Measurements from ENCODE around the gene TDP1. TPM values are rescaled to one million over a fixed set of nuclear protein-coding genes. Genes with fewer than 3 reads are reported as not detected.
"Not testable (repeated sequence)": the region's sequence is repeated elsewhere in the genome, so short reads cannot be mapped to it uniquely, and the experiment has no call there.

Gene TDP1
- total and polyA plus RNA-seq, 7 experiments from 2014 or later, result 39.0 to 69.2 (median 62.3) TPM

- Histone ChIP-seq H3K9me3 (ENCODE audit: control insufficient read depth in 2 of 3, low read length in 3 of 3) (no peaks in the 10 kb centered on the region), H3K4me3 (ENCODE audit: low read length) (no peak overlapping the region), H3K36me3 (ENCODE audit: control insufficient read depth in 2 of 3, insufficient read depth in 3 of 3, low read length in 3 of 3) (peaks cover 0 to 72% (median 5%) of the 10 kb centered on the region in 3 experiments), H3K27ac (ENCODE audit: low read depth, low read length) (no peak overlapping the region), H3K27me3 (ENCODE audit: control insufficient read depth in 2 of 2, insufficient read depth in 2 of 2, low read length in 2 of 2) (no peaks in the 10 kb centered on the region), H3K4me1 (ENCODE audit: control insufficient read depth in 2 of 2, insufficient read depth in 2 of 2, low read length in 2 of 2) (no peaks in the 10 kb centered on the region)
- ATAC-seq (no peak), DNase-seq (no peak)
- Mint-ChIP-seq H3K27me3 (no peaks in the 10 kb centered on the region), H3K4me1 (peaks cover 0 to 4% (median 0%) of the 10 kb centered on the region in 7 donors), H3K4me3 (no peak overlapping the region), H3K27ac (peak overlapping the region in 2 of 9 donors; percentile 9 to 28), H3K36me3 (peaks cover 25 to 72% (median 58%) of the 10 kb centered on the region in 5 donors), H3K9me3 (peaks cover 0 to 3% (median 0%) of the 10 kb centered on the region in 11 donors)
- ChIA-PET POLR2A (no interaction called here), CTCF (no interaction called here)
- intact Hi-C loops (cut with micrococcal nuclease), result no loop called here
These were observed 69.2 kb downstream of the TDP1 start for GRCh38 chr14:90024910-90025309.

GRCh38 chr14:90026608-90027007, 70.9 kb downstream of the TDP1 start:
- peaks cover 23 to 73% (median 59%) of the 10 kb centered on the region in 5 donors for H3K36me3 Mint-ChIP-seq
- DNase-seq; POLR2A ChIA-PET; H3K27ac Mint-ChIP-seq; H3K27me3 Mint-ChIP-seq; H3K4me1 Mint-ChIP-seq; H3K9me3 ChIP-seq (ENCODE audit: control insufficient read depth in 2 of 3, low read length in 3 of 3); H3K9me3 Mint-ChIP-seq; H3K27ac ChIP-seq (ENCODE audit: low read depth, low read length); H3K4me1 ChIP-seq (ENCODE audit: control insufficient read depth in 2 of 2, insufficient read depth in 2 of 2, low read length in 2 of 2); H3K4me3 Mint-ChIP-seq; H3K27me3 ChIP-seq (ENCODE audit: control insufficient read depth in 2 of 2, insufficient read depth in 2 of 2, low read length in 2 of 2); CTCF ChIA-PET; ATAC-seq; H3K4me3 ChIP-seq (ENCODE audit: low read length); intact Hi-C loops (cut with micrococcal nuclease): not testable (repeated sequence)
- H3K36me3 ChIP-seq (ENCODE audit: control insufficient read depth in 2 of 3, insufficient read depth in 3 of 3, low read length in 3 of 3), result peaks cover 0 to 66% (median 5%) of the 10 kb centered on the region in 3 experiments

GRCh38 chr14:90027842-90028241, 72.1 kb downstream of the TDP1 start:
- H3K27me3 ChIP-seq (ENCODE audit: control insufficient read depth in 2 of 2, insufficient read depth in 2 of 2, low read length in 2 of 2), result no peaks in the 10 kb centered on the region
- H3K4me1 ChIP-seq (ENCODE audit: control insufficient read depth in 2 of 2, insufficient read depth in 2 of 2, low read length in 2 of 2), result no peaks in the 10 kb centered on the region
- no peak overlapping the region for H3K27ac Mint-ChIP-seq
- no peak overlapping the region for H3K27ac ChIP-seq (ENCODE audit: low read depth, low read length)
- intact Hi-C loops (cut with micrococcal nuclease), result no loop called here
- H3K4me3 ChIP-seq (ENCODE audit: low read length), result no peak overlapping the region
- peaks cover 0 to 64% (median 5%) of the 10 kb centered on the region in 3 experiments for H3K36me3 ChIP-seq (ENCODE audit: control insufficient read depth in 2 of 3, insufficient read depth in 3 of 3, low read length in 3 of 3)
- ATAC-seq (no peak), DNase-seq (no peak)
- POLR2A ChIA-PET, result no interaction called here
- H3K9me3 ChIP-seq (ENCODE audit: control insufficient read depth in 2 of 3, low read length in 3 of 3), result no peaks in the 10 kb centered on the region
- H3K36me3 Mint-ChIP-seq, result peaks cover 28 to 73% (median 59%) of the 10 kb centered on the region in 5 donors
- CTCF ChIA-PET, result no interaction called here
- no peaks in the 10 kb centered on the region for H3K27me3 Mint-ChIP-seq
- peaks cover 0 to 3% (median 0%) of the 10 kb centered on the region in 11 donors for H3K9me3 Mint-ChIP-seq
- peaks cover 0 to 2% (median 0%) of the 10 kb centered on the region in 7 donors for H3K4me1 Mint-ChIP-seq
- H3K4me3 Mint-ChIP-seq, result no peak overlapping the region

GRCh38 chr14:90034156-90034555, 78.4 kb downstream of the TDP1 start:
- Mint-ChIP-seq H3K27ac (peak overlapping the region in 1 of 9 donors; percentile 38), H3K36me3 (peaks cover 23 to 71% (median 51%) of the 10 kb centered on the region in 5 donors), H3K9me3 (no peaks in the 10 kb centered on the region), H3K27me3 (no peaks in the 10 kb centered on the region), H3K4me3 (no peak overlapping the region), H3K4me1 (peaks cover 0 to 4% (median 0%) of the 10 kb centered on the region in 7 donors)
- POLR2A ChIA-PET, result no interaction called here
- CTCF ChIA-PET, result interaction anchor here (0.7 kb wide), 1 partner anchor 1842 kb away, joined by 3 read pairs; no protein-coding TSS in a partner anchor
- Histone ChIP-seq H3K9me3 (ENCODE audit: control insufficient read depth in 2 of 3, low read length in 3 of 3) (no peaks in the 10 kb centered on the region), H3K36me3 (ENCODE audit: control insufficient read depth in 2 of 3, insufficient read depth in 3 of 3, low read length in 3 of 3) (peaks cover 2 to 41% (median 5%) of the 10 kb centered on the region in 3 experiments), H3K4me3 (ENCODE audit: low read length) (no peak overlapping the region), H3K4me1 (ENCODE audit: control insufficient read depth in 2 of 2, insufficient read depth in 2 of 2, low read length in 2 of 2) (no peaks in the 10 kb centered on the region), H3K27ac (ENCODE audit: low read depth, low read length) (no peak overlapping the region), H3K27me3 (ENCODE audit: control insufficient read depth in 2 of 2, insufficient read depth in 2 of 2, low read length in 2 of 2) (no peaks in the 10 kb centered on the region)
- intact Hi-C loops (cut with micrococcal nuclease), result no loop called here
- DNase-seq, result no peak
- ATAC-seq, result no peak

DNA sequence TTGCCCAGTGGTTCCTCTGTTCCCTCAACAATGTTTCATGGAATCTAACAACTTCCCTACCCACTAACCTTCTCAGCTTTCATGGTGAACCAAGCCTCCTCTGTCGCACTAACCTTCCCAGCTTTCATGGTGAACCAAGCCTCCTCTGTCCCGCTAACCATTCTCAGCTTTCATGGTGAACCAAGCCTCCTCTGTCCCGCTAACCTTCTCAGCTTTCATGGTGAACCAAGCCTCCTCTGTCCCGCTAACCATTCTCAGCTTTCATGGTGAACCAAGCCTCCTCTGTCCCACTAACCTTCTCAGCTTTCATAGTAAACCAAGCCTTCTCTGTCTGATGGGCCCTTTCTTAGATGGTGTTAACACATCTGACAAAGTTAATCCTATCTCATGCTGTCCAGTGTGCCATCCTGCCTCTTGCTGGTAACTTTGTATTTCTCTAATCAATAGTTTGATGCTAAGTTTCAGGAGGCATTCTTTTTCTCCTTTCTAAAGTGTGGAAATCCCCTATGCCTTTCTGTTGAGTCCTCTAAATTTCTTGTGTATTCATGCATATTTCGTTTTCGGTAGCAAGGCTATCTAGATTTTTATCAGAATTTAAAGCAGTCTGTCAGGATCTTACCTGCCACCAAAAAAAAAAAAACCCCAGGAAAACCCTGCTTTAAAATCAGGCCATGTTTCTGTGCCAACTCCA, 79.3 kb downstream of the TDP1 start:
- peaks cover 23 to 79% (median 53%) of the 10 kb centered on the region in 5 donors for H3K36me3 Mint-ChIP-seq
- ChIA-PET POLR2A (interaction anchor here (0.7 kb wide), 1 partner anchor 28 kb away, joined by 3 read pairs; no protein-coding TSS in a partner anchor), CTCF (interaction anchor here (0.7 kb wide), 1 partner anchor 1841 kb away, joined by 3 read pairs; no protein-coding TSS in a partner anchor)
- peak overlapping the region in 1 of 9 donors; percentile 65 for H3K27ac Mint-ChIP-seq
- Histone ChIP-seq H3K4me1 (ENCODE audit: control insufficient read depth in 2 of 2, insufficient read depth in 2 of 2, low read length in 2 of 2) (no peaks in the 10 kb centered on the region), H3K27ac (ENCODE audit: low read depth, low read length) (no peak overlapping the region), H3K27me3 (ENCODE audit: control insufficient read depth in 2 of 2, insufficient read depth in 2 of 2, low read length in 2 of 2) (no peaks in the 10 kb centered on the region), H3K9me3 (ENCODE audit: control insufficient read depth in 2 of 3, low read length in 3 of 3) (no peaks in the 10 kb centered on the region), H3K4me3 (ENCODE audit: low read length) (no peak overlapping the region), H3K36me3 (ENCODE audit: control insufficient read depth in 2 of 3, insufficient read depth in 3 of 3, low read length in 3 of 3) (peaks cover 5 to 47% (median 9%) of the 10 kb centered on the region in 3 experiments)
- no peak for ATAC-seq
- DNase-seq, result no peak
- no peaks in the 10 kb centered on the region for H3K27me3 Mint-ChIP-seq
- H3K4me3 Mint-ChIP-seq, result no peak overlapping the region
- intact Hi-C loops (cut with micrococcal nuclease), result no loop called here
- peaks cover 0 to 4% (median 0%) of the 10 kb centered on the region in 7 donors for H3K4me1 Mint-ChIP-seq
- no peaks in the 10 kb centered on the region for H3K9me3 Mint-ChIP-seq

- no peak overlapping the region for H3K27ac ChIP-seq (ENCODE audit: low read depth, low read length)
- POLR2A ChIA-PET, result no interaction called here
- H3K4me3 ChIP-seq (ENCODE audit: low read length), result no peak overlapping the region
- Mint-ChIP-seq H3K4me3 (no peak overlapping the region), H3K27ac (peak overlapping the region in 1 of 9 donors; percentile 22), H3K27me3 (no peaks in the 10 kb centered on the region), H3K36me3 (peaks cover 16 to 78% (median 48%) of the 10 kb centered on the region in 5 donors), H3K4me1 (peaks cover 0 to 4% (median 0%) of the 10 kb centered on the region in 7 donors), H3K9me3 (no peaks in the 10 kb centered on the region)
- DNase-seq (no peak), ATAC-seq (no peak)
- H3K4me1 ChIP-seq (ENCODE audit: control insufficient read depth in 2 of 2, insufficient read depth in 2 of 2, low read length in 2 of 2), result no peaks in the 10 kb centered on the region
- intact Hi-C loops (cut with micrococcal nuclease), result no loop called here
- CTCF ChIA-PET, result no interaction called here
- no peaks in the 10 kb centered on the region for H3K27me3 ChIP-seq (ENCODE audit: control insufficient read depth in 2 of 2, insufficient read depth in 2 of 2, low read length in 2 of 2)
- no peaks in the 10 kb centered on the region for H3K9me3 ChIP-seq (ENCODE audit: control insufficient read depth in 2 of 3, low read length in 3 of 3)
- H3K36me3 ChIP-seq (ENCODE audit: control insufficient read depth in 2 of 3, insufficient read depth in 3 of 3, low read length in 3 of 3), result peaks cover 0 to 40% (median 10%) of the 10 kb centered on the region in 3 experiments
These were observed 83.7 kb downstream of the TDP1 start for GRCh38 chr14:90039253-90040010.
